Right lobe of liver (tissue), 6 donors: ENCODE data around the gene PDK1. TPM values are rescaled to one million over a fixed set of nuclear protein-coding genes. Genes with fewer than 3 reads are reported as not detected.

ENCODE experiments used
- ATAC-seq, 4 donors: fragments of 200-7000 bp; cut with Tn5 transposase; one replicate each; pipeline ENCODE4 v1.9.1; 2020; ENCODE audit warnings: mild to moderate bottlenecking in 4 of 4, moderate library complexity in 4 of 4
- DNase-seq, 3 donors: peaks; one replicate each; pipeline ENCODE4 v3.0.0-alpha.2; 2020
- H3K27ac ChIP-seq, 3 donors: fragments of 200-600 bp; one replicate each; pipeline ENCODE4 v1.8.0; 2022
- H3K27me3 ChIP-seq, 2 donors: fragments of 200-600 bp; one replicate each; pipeline ENCODE4 v1.8.0; 2022
- H3K36me3 ChIP-seq, 4 donors: fragments of 200-600 bp; sonication (generic) in 1 of 4; one replicate each; pipeline versions ENCODE4 v1.5.1 to v1.8.0; 2017 to 2022; ENCODE audit warnings: control low read depth in 1 of 4
- H3K4me1 ChIP-seq, 4 donors: fragments of 200-600 bp; sonication (generic) in 1 of 4; one replicate each; pipeline versions ENCODE4 v1.5.1 to v1.8.0; 2017 to 2022; ENCODE audit warnings: control low read depth in 1 of 4
- H3K4me3 ChIP-seq, 3 donors: fragments of 200-600 bp; one replicate each; pipeline ENCODE4 v1.8.0; 2022
- H3K9me3 ChIP-seq, 4 donors: fragments of 200-600 bp; sonication (generic) in 1 of 4; one replicate each; pipeline versions ENCODE4 v1.5.1 to v1.8.0; 2017 to 2022; ENCODE audit warnings: control low read depth in 1 of 4
- POLR2A ChIP-seq: fragments of 450-650 bp; IDR thresholded peaks from one replicate; pipeline ENCODE4 v1.6.1; 2017; ENCODE audit warnings: antibody characterized with exemption, mild to moderate bottlenecking
- WGBS: methylation state at CpG from one replicate; pipeline ENCODE4 v1.1.6; 2018; ENCODE audit warnings: low coverage, low lambda C conversion rate; ENCODE audit not compliant: insufficient coverage; ENCODE audit errors: missing lambda C conversion rate; 5-methylcytosine and 5-hydroxymethylcytosine counted together
- intact Hi-C, 2 donors: fragments of 100-400 bp; cut with DNase I; formaldehyde crosslinking; loops; one replicate each; pipeline versions ENCODE4 v1.11.2 to v1.14.1; 2022
- total RNA-seq, 6 experiments: library from RNA; depleted of rRNA in 2 of 6; stranded (reverse); fragments of >200 nt in 2 of 6; fragmentation: NEBNext Ultra II Directional in 3 of 6; extraction: Animal tissue kit (Norgen Biotek cat#: 25700) in 3 of 6; gene quantifications; one replicate each; pipeline versions ENCODE4 v1.1.0 to v1.2.4, GENCODE V29; 2016 to 2023
- TF ChIP-seq, protein P1 (sequence below), 4 donors: fragments of 200-600 bp in 3 of 4; fragments of 450-650 bp in 1 of 4; IDR thresholded peaks; one replicate each; pipeline versions ENCODE4 v1.5.1 to v1.8.0; 2016 to 2022; ENCODE audit warnings: antibody characterized with exemption in 4 of 4, mild to moderate bottlenecking in 2 of 4
- donor health status: DM: no; HTN: yes; CAD: no.
- donor health status: DM: no; HTN: no; CAD: no.
- donor health status: DM: no; HTN: no; CAD: no.
- donor health status: DM: no; HTN: yes; CAD: no.
- donor health status: DM: no; HTN: yes; CAD: no.

The PDK1 gene
- total RNA-seq, 6 experiments from 2014 or later, result 5.0 to 34.1 (median 9.6) TPM

DNA sequence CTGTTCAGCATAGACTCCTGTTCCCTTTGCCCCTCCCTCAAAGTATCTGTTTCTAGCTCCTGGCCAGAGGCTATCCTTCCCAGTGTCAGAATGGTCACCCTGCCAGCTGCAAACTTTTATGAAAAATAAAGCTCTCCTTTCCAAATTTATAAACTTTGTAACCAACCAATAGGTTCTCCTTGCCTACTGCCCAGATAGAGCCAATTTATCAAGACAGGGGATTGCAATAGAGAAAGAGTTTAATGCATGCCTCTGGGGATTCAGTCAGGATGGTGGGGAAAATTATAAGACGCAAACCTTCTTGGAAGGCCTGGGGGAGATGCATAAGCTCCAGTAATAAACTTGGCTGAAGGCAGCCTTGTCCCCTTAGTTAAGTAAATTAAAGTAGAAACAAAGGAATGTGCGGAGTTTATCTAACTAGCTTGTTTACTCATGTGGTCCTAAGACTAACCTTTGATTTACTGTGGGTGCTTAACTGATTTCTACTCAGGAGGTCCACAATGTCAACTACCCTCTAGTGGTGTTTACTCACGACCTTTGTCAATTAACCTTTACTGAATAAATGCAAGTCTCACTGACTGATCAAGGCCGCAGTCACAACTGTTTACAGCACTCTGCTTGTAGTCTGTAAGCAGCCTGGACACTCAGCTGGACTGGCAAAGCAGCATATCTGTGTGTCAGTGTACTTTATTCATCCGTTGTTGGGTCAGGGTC lies 42.9 kb upstream of the PDK1 start:
- 82% methylated on average over 3 of the region's 5 CpGs for WGBS

DNA sequence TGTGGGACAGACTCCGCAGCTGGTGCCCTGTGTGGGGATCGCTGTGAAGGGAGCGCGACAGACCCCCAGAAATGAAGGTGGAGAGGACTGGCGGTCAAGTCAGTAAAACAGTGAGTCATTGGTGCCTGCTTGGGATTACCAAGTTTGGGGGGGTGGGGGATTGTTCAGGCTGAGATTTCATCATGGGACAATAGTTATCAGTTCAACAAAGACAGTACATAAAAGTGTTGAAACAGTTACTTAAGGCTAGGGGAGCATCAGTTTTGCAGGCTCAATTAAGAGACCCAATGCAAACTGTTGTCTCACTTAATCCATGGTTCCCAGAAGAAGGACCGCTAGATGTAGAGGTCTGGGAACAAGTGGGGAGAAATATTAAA lies 42.4 kb upstream of the PDK1 start:
- 88% methylated on average over 5 of the region's 6 CpGs for WGBS
- ATAC-seq, result no peak
- Histone ChIP-seq H3K9me3 (peaks cover 0 to 15% (median 3%) of the 10 kb centered on the region in 4 donors), H3K4me1 (no peaks in the 10 kb centered on the region), H3K4me3 (no peak overlapping the region), H3K27me3 (no peaks in the 10 kb centered on the region), H3K27ac (no peak overlapping the region), H3K36me3 (no peaks in the 10 kb centered on the region)
- intact Hi-C loops, result no loop called here
- DNase-seq, result no peak
- TF ChIP-seq, protein P1, sequence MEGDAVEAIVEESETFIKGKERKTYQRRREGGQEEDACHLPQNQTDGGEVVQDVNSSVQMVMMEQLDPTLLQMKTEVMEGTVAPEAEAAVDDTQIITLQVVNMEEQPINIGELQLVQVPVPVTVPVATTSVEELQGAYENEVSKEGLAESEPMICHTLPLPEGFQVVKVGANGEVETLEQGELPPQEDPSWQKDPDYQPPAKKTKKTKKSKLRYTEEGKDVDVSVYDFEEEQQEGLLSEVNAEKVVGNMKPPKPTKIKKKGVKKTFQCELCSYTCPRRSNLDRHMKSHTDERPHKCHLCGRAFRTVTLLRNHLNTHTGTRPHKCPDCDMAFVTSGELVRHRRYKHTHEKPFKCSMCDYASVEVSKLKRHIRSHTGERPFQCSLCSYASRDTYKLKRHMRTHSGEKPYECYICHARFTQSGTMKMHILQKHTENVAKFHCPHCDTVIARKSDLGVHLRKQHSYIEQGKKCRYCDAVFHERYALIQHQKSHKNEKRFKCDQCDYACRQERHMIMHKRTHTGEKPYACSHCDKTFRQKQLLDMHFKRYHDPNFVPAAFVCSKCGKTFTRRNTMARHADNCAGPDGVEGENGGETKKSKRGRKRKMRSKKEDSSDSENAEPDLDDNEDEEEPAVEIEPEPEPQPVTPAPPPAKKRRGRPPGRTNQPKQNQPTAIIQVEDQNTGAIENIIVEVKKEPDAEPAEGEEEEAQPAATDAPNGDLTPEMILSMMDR (IDR thresholded peaks at IDR 0.05), result no peak
- no peak for TF ChIP-seq POLR2A

More for the DNA sequence above, 42.9 kb upstream of the PDK1 start:
- Histone ChIP-seq H3K27me3 (no peaks in the 10 kb centered on the region), H3K4me3 (no peak overlapping the region), H3K9me3 (peaks cover 0 to 15% (median 3%) of the 10 kb centered on the region in 4 donors), H3K36me3 (no peaks in the 10 kb centered on the region), H3K4me1 (no peaks in the 10 kb centered on the region), H3K27ac (no peak overlapping the region)
- no peak for DNase-seq
- intact Hi-C loops, result no loop called here
- TF ChIP-seq POLR2A, result no peak
- TF ChIP-seq, protein P1 (IDR thresholded peaks at IDR 0.05), result no peak
- ATAC-seq, result no peak

DNA sequence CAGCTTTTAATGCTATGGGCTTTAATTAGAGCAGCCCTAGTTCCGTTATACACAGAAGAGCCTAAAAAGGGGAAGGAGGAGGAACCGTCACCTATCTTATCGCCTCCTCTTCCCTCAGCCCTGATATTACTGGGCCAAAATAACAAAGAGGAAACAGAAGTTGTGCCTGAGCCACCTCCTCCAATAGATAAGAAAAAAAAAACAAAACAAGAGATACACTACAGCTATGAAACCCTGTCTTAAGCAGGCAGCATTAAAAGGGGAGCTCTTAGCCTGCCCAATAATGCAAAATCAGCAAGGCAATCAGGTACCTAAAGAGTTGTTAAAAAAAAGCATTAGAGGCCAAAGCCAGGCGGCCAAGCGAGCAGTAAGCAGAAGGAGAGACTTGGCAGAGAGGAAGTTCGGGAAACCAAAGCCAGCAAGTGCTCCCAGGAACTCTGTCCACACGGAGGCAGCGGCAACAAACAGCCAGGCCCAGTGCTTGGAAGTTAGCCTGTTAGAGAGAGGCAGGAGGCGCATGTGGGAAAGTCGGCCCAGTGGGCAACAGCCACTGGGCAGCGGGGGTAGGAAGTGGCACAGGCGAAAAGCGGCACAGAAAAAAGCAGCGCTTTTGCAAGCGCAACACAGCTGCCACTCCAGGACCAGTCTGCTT lies 41.8 kb upstream of the PDK1 start:
- Histone ChIP-seq H3K4me3 (no peak overlapping the region), H3K36me3 (no peaks in the 10 kb centered on the region), H3K27ac (no peak overlapping the region), H3K4me1 (no peaks in the 10 kb centered on the region), H3K27me3 (no peaks in the 10 kb centered on the region), H3K9me3 (peaks cover 0 to 15% (median 3%) of the 10 kb centered on the region in 4 donors)
- WGBS, result 69% methylated on average over 13 of the region's 15 CpGs
- ATAC-seq, result peak; percentile 52 to 87 (median 66)
- intact Hi-C loops, result no loop called here
- peak in 2 of 3 donors; percentile 20 to 44 for DNase-seq
- no peak for TF ChIP-seq POLR2A
- TF ChIP-seq, protein P1 (IDR thresholded peaks at IDR 0.05), result no peak

DNA sequence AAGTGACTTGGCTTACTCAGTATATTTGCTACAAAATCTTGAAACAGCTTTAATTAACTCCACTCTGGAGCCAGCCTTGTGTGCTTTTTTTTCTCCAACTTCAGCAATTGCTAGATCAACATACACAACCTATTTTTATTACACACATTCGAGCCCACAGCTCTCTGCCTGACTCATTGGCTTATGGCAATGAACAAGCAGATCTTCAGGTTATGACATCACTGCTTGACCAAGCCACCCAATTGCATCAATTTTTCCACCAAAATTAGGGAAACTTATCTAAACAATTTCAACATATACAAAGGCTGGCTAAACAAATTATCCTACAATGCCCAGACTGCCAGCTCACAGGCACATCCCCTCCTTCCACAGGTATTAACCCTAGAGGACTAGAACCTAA lies 39.6 kb upstream of the PDK1 start:
- Histone ChIP-seq H3K9me3 (peaks cover 0 to 15% (median 3%) of the 10 kb centered on the region in 4 donors), H3K27me3 (no peaks in the 10 kb centered on the region), H3K36me3 (no peaks in the 10 kb centered on the region), H3K4me1 (no peaks in the 10 kb centered on the region), H3K27ac (no peak overlapping the region), H3K4me3 (no peak overlapping the region)
- TF ChIP-seq POLR2A, result no peak
- TF ChIP-seq, protein P1 (IDR thresholded peaks at IDR 0.05), result no peak
- no peak for DNase-seq
- no peak for ATAC-seq
- intact Hi-C loops, result no loop called here
- 55% methylated on average over 1 of the region's 1 CpG for WGBS
